CD14-positive monocyte (primary cell): ENCODE results near the gene TARS1. TPM values are rescaled to one million over a fixed set of nuclear protein-coding genes. Genes with fewer than 3 reads are reported as not detected.

Source experiments
- DNase-seq, 3 donors: peaks; one replicate each; pipeline ENCODE4 v3.0.0-alpha.2; 2011 to 2022
- H2AFZ ChIP-seq: 2 replicates; pipeline ENCODE4 v1.6.0; 2012; ENCODE audit warnings: mild to moderate bottlenecking, low read depth, low read length, inconsistent platforms; ENCODE audit not compliant: insufficient read depth, poor library complexity, severe bottlenecking
- H3K27ac ChIP-seq, 2 donors: 1 replicate in 1 of 2; 2 replicates in 1 of 2; pipeline ENCODE4 v1.5.1; 2012 to 2013; ENCODE audit warnings: low read length in 2 of 2, control low read depth in 1 of 2, inconsistent platforms in 1 of 2, low read depth in 1 of 2, mild to moderate bottlenecking in 1 of 2
- H3K27me3 ChIP-seq, 2 donors: one replicate each; pipeline versions ENCODE4 v1.6.0 to v1.6.1; 2011 to 2013; ENCODE audit warnings: low read length in 2 of 2; ENCODE audit not compliant: control insufficient read depth in 2 of 2, insufficient read depth in 2 of 2
- H3K36me3 ChIP-seq, 2 donors: replicated peaks in 1 of 2; 1 replicate in 1 of 2; 2 replicates in 1 of 2; pipeline versions ENCODE4 v1.5.1 to v1.6.1; 2012 to 2013; ENCODE audit warnings: low read length in 2 of 2, control low read depth in 1 of 2, inconsistent platforms in 1 of 2, mild to moderate bottlenecking in 1 of 2; ENCODE audit not compliant: insufficient read depth in 2 of 2, control insufficient read depth in 1 of 2
- H3K4me1 ChIP-seq, 2 donors: 1 replicate in 1 of 2; 2 replicates in 1 of 2; pipeline versions ENCODE4 v1.5.1 to v1.6.1; 2012 to 2013; ENCODE audit warnings: low read length in 2 of 2, control low read depth in 1 of 2, inconsistent platforms in 1 of 2, mild to moderate bottlenecking in 1 of 2, moderate library complexity in 1 of 2; ENCODE audit not compliant: insufficient read depth in 2 of 2, control insufficient read depth in 1 of 2
- H3K4me2 ChIP-seq: replicated peaks from 2 replicates; pipeline ENCODE3; 2012; ENCODE audit warnings: low read length, moderate library complexity, mild to moderate bottlenecking; ENCODE audit not compliant: poor library complexity, severe bottlenecking; ENCODE audit errors: extremely low read depth
- H3K4me3 ChIP-seq, 3 experiments: fragments of 200-600 bp in 1 of 3; sonication (generic) in 1 of 3; replicated peaks in 1 of 3; 1 replicate in 2 of 3; 2 replicates in 1 of 3; pipeline ENCODE4 v1.5.1; 2011 to 2013; ENCODE audit warnings: low read length in 3 of 3, mild to moderate bottlenecking in 3 of 3, control low read depth in 2 of 3, low read depth in 2 of 3, inconsistent platforms in 1 of 3, moderate library complexity in 1 of 3
- H3K79me2 ChIP-seq: 2 replicates; pipeline ENCODE4 v1.6.0; 2012; ENCODE audit warnings: mild to moderate bottlenecking, control low read depth, inconsistent platforms, low read length, moderate library complexity; ENCODE audit not compliant: insufficient read depth
- H3K9ac ChIP-seq: 2 replicates; pipeline ENCODE4 v1.6.0; 2017; ENCODE audit warnings: low read length, mild to moderate bottlenecking; ENCODE audit not compliant: insufficient read depth, poor library complexity, severe bottlenecking
- H3K9me3 ChIP-seq, 2 donors: replicated peaks in 1 of 2; 1 replicate in 1 of 2; 2 replicates in 1 of 2; pipeline versions ENCODE4 v1.5.1 to v1.6.1; 2012 to 2013; ENCODE audit warnings: low read length in 2 of 2, control low read depth in 1 of 2; ENCODE audit not compliant: control insufficient read depth in 1 of 2, insufficient read depth in 1 of 2
- H4K20me1 ChIP-seq: 2 replicates; pipeline ENCODE4 v1.6.0; 2012; ENCODE audit warnings: mild to moderate bottlenecking, low read length, control low read depth, moderate library complexity; ENCODE audit not compliant: insufficient read depth
- H3K27ac Mint-ChIP-seq, 7 donors: one replicate each; pipeline ENCODE4 v1.8.0; 2020; ENCODE audit warnings: mild to moderate bottlenecking in 7 of 7, mixed read lengths in 7 of 7, moderate library complexity in 6 of 7, inconsistent platforms in 2 of 7
- H3K27me3 Mint-ChIP-seq, 3 donors: one replicate each; pipeline ENCODE4 v1.8.0; 2021 to 2022; ENCODE audit warnings: low read depth in 3 of 3, mild to moderate bottlenecking in 3 of 3, mixed read lengths in 3 of 3, moderate library complexity in 3 of 3, inconsistent platforms in 1 of 3
- H3K36me3 Mint-ChIP-seq, 2 donors: one replicate each; pipeline ENCODE4 v1.8.0; 2020; ENCODE audit warnings: mixed read lengths in 2 of 2, inconsistent platforms in 1 of 2, mild to moderate bottlenecking in 1 of 2
- H3K4me1 Mint-ChIP-seq: one replicate; pipeline ENCODE4 v1.8.0; 2020; ENCODE audit warnings: mild to moderate bottlenecking, mixed read lengths
- H3K4me3 Mint-ChIP-seq, 2 donors: one replicate each; pipeline ENCODE4 v1.8.0; 2020; ENCODE audit warnings: mild to moderate bottlenecking in 2 of 2, mixed read lengths in 2 of 2, moderate library complexity in 1 of 2
- H3K9me3 Mint-ChIP-seq, 7 donors: one replicate each; pipeline ENCODE4 v1.8.0; 2020 to 2022; ENCODE audit warnings: mixed read lengths in 7 of 7, mild to moderate bottlenecking in 6 of 7, moderate library complexity in 6 of 7, inconsistent platforms in 2 of 7
- CTCF ChIP-seq: fragments of 200-600 bp; IDR thresholded peaks from one replicate; pipeline ENCODE4 v1.8.0; 2022; ENCODE audit warnings: antibody characterized with exemption, mild to moderate bottlenecking
- WGBS: methylation state at CpG from one replicate; pipeline ENCODE4 v1.1.5; 2013; ENCODE audit warnings: missing lambda C conversion rate; ENCODE audit not compliant: insufficient coverage; 5-methylcytosine and 5-hydroxymethylcytosine counted together
- intact Hi-C, 2 donors: fragments of 100-400 bp; cut with micrococcal nuclease; formaldehyde crosslinking; loops; one replicate each; pipeline versions ENCODE4 v1.15.0 to v1.15.1; 2023
- polyA plus RNA-seq, 3 donors: library from polyadenylated mRNA; depleted of rRNA in 1 of 3; unstranded in 2 of 3; stranded (reverse) in 1 of 3; fragments of 300-500 nt in 2 of 3; fragments of >200 nt in 1 of 3; fragmentation: Illumina TruSeq in 2 of 3; gene quantifications; 1 replicate in 2 of 3; 2 replicates in 1 of 3; pipeline ENCODE4 v1.2.3, GENCODE V29; 2012 to 2021

TARS1 gene
- polyA plus RNA-seq, 3 donors: 10.6 to 47.8 (median 39.8) TPM

GRCh38 chr5:33494466-33494865 is 53.7 kb downstream of the TARS1 start:
- H3K9ac ChIP-seq: no peak overlapping the region
- H3K4me3 ChIP-seq: no peak overlapping the region
- no peak for TF ChIP-seq CTCF
- no peak overlapping the region for H3K27ac ChIP-seq
- intact Hi-C loops: no loop called here
- H3K79me2 ChIP-seq: no peaks in the 10 kb centered on the region
- Mint-ChIP-seq H3K27ac (no peak overlapping the region), H3K4me3 (no peak overlapping the region), H3K27me3 (peaks cover 3 to 6% (median 3%) of the 10 kb centered on the region in 3 donors), H3K36me3 (no peaks in the 10 kb centered on the region), H3K4me1 (peaks cover 11% of the 10 kb centered on the region), H3K9me3 (peaks cover 0 to 13% (median 5%) of the 10 kb centered on the region in 7 donors)
- H3K9me3 ChIP-seq: no peaks in the 10 kb centered on the region
- H3K36me3 ChIP-seq: no peaks in the 10 kb centered on the region
- no peak for DNase-seq
- no peak overlapping the region for H3K4me2 ChIP-seq
- no CpG with 5 or more reads among the region's 1 CpG for WGBS
- H2AFZ ChIP-seq: no peak overlapping the region
- peaks cover 7 to 9% of the 10 kb centered on the region in 2 donors for H3K4me1 ChIP-seq
- H3K27me3 ChIP-seq: no peaks in the 10 kb centered on the region
- H4K20me1 ChIP-seq: no peaks in the 10 kb centered on the region

- no peak for TF ChIP-seq CTCF
- no peak overlapping the region for H3K4me3 Mint-ChIP-seq
- no peaks in the 10 kb centered on the region for H3K4me1 ChIP-seq
- no peaks in the 10 kb centered on the region for H3K4me1 Mint-ChIP-seq
- no peaks in the 10 kb centered on the region for H3K79me2 ChIP-seq
- H3K27me3 ChIP-seq: no peaks in the 10 kb centered on the region
- H3K4me2 ChIP-seq: no peak overlapping the region
- DNase-seq: no peak
- no peaks in the 10 kb centered on the region for H3K36me3 Mint-ChIP-seq
- no peaks in the 10 kb centered on the region for H4K20me1 ChIP-seq
- H3K9ac ChIP-seq: no peak overlapping the region
- H3K27ac ChIP-seq: no peak overlapping the region
- peaks cover 2 to 4% (median 3%) of the 10 kb centered on the region in 3 donors for H3K27me3 Mint-ChIP-seq
- intact Hi-C loops: no loop called here
- no CpG with 5 or more reads among the region's 4 CpGs for WGBS
- H3K27ac Mint-ChIP-seq: no peak overlapping the region
- no peak overlapping the region for H2AFZ ChIP-seq
- no peak overlapping the region for H3K4me3 ChIP-seq
- H3K9me3 Mint-ChIP-seq: peaks cover 0 to 8% (median 2%) of the 10 kb centered on the region in 7 donors
- no peaks in the 10 kb centered on the region for H3K36me3 ChIP-seq
- H3K9me3 ChIP-seq: peaks cover 0 to 13% of the 10 kb centered on the region in 2 donors
These were observed 60.5 kb downstream of the TARS1 start for GRCh38 chr5:33501260-33501659.
